Vein endothelial cell (primary cell): ENCODE results near the gene DNAJC21. TPM values are rescaled to one million over a fixed set of nuclear protein-coding genes. Genes with fewer than 3 reads are reported as not detected.

Experiments
- total RNA-seq: library from RNA; depleted of rRNA; stranded (reverse); fragments of >200 nt; gene quantifications from 2 replicates; pipeline ENCODE4 v1.2.3, GENCODE V29; 2012

DNAJC21 gene
- total RNA-seq, result 17.0 and 26.6 TPM in 2 replicates

GRCh38 chr5:34929134-34929719, at the start of gene DNAJC21:
TSS of gene DNAJC21 (plus strand) at chr5:34929559. CDS start at chr5:34929820, 261 bp downstream.

GRCh38 chr5:34915139-34915855, 14.1 kb upstream of the DNAJC21 start, which contains the start of the genes BRIX1 and RAD1:
TSS of gene BRIX1 (plus strand) at chr5:34915711. CDS start at chr5:34915739, 28 bp downstream.
TSS of gene RAD1 (minus strand) at chr5:34915504. CDS start at chr5:34914892, 612 bp downstream.

Other genes starting within 250 kb of the DNAJC21 start
- gene TTC23L, start 90.4 kb upstream of the DNAJC21 start, total RNA-seq, result under 0.01 and 0.19 TPM in 2 replicates
- gene RAD1, start 14.1 kb upstream of the DNAJC21 start, total RNA-seq, result 16.7 and 24.5 TPM in 2 replicates
- 25.2 and 34.5 TPM in 2 replicates for gene BRIX1, start 13.8 kb upstream of the DNAJC21 start, total RNA-seq
- gene AGXT2, start 118.4 kb downstream of the DNAJC21 start, total RNA-seq, result not detected in 2 replicates